Muscle layer of duodenum (tissue), 2 donors: ENCODE results near the gene DAGLA.

Experiments used
- H3K27ac ChIP-seq: one replicate; pipeline ENCODE4 v1.7.0; 2013; ENCODE audit warnings: mild to moderate bottlenecking, low read length
- H3K27me3 ChIP-seq: one replicate; pipeline ENCODE4 v1.7.0; 2013; ENCODE audit warnings: low read depth, mild to moderate bottlenecking, control low read depth, low read length
- H3K36me3 ChIP-seq, 2 donors: one replicate each; pipeline ENCODE4 v1.7.0; 2013; ENCODE audit warnings: low read length in 2 of 2, control low read depth in 1 of 2, mild to moderate bottlenecking in 1 of 2; ENCODE audit not compliant: insufficient read depth in 2 of 2, control insufficient read depth in 1 of 2
- H3K4me1 ChIP-seq, 2 donors: one replicate each; pipeline ENCODE4 v1.7.0; 2013; ENCODE audit warnings: low read length in 2 of 2, mild to moderate bottlenecking in 2 of 2, control low read depth in 1 of 2, moderate library complexity in 1 of 2; ENCODE audit not compliant: insufficient read depth in 2 of 2, control insufficient read depth in 1 of 2
- H3K4me3 ChIP-seq, 2 donors: one replicate each; pipeline ENCODE4 v1.7.0; 2013; ENCODE audit warnings: low read length in 2 of 2, low read depth in 1 of 2, mild to moderate bottlenecking in 1 of 2
- H3K9me3 ChIP-seq, 2 donors: one replicate each; pipeline ENCODE4 v1.7.0; 2013; ENCODE audit warnings: low read length in 2 of 2, control low read depth in 1 of 2, mild to moderate bottlenecking in 1 of 2; ENCODE audit not compliant: control insufficient read depth in 1 of 2
- donor health status: healthy.

The DAGLA gene

GRCh38 chr11:61724437-61724836 lies 44.2 kb downstream of the DAGLA start:
- peaks cover 0 to 4% of the 10 kb centered on the region in 2 donors for H3K4me1 ChIP-seq
- H3K9me3 ChIP-seq: no peaks in the 10 kb centered on the region
- H3K36me3 ChIP-seq: peaks cover 4 to 8% of the 10 kb centered on the region in 2 donors
- H3K4me3 ChIP-seq: no peak overlapping the region
- H3K27me3 ChIP-seq: no peaks in the 10 kb centered on the region
- H3K27ac ChIP-seq: no peak overlapping the region

GRCh38 chr11:61725781-61726231 lies 45.6 kb downstream of the DAGLA start:
- H3K27ac ChIP-seq: no peak overlapping the region
- peaks cover 4 to 8% of the 10 kb centered on the region in 2 donors for H3K36me3 ChIP-seq
- peaks cover 0 to 6% of the 10 kb centered on the region in 2 donors for H3K4me1 ChIP-seq
- no peak overlapping the region for H3K4me3 ChIP-seq
- H3K9me3 ChIP-seq: no peaks in the 10 kb centered on the region
- no peaks in the 10 kb centered on the region for H3K27me3 ChIP-seq

- peaks cover 4 to 8% of the 10 kb centered on the region in 2 donors for H3K36me3 ChIP-seq
- H3K27ac ChIP-seq: no peak overlapping the region
- no peaks in the 10 kb centered on the region for H3K27me3 ChIP-seq
Measured at GRCh38 chr11:61726775-61727174, 46.6 kb downstream of the DAGLA start.

GRCh38 chr11:61727401-61727811 lies 47.2 kb downstream of the DAGLA start:
- no peaks in the 10 kb centered on the region for H3K9me3 ChIP-seq
- H3K27ac ChIP-seq: no peak overlapping the region
- peaks cover 4 to 8% of the 10 kb centered on the region in 2 donors for H3K36me3 ChIP-seq

More at GRCh38 chr11:61726775-61727174, 46.6 kb downstream of the DAGLA start:
- Histone ChIP-seq H3K4me3 (no peak overlapping the region), H3K4me1 (peaks cover 0 to 11% of the 10 kb centered on the region in 2 donors), H3K9me3 (no peaks in the 10 kb centered on the region)

GRCh38 chr11:61728066-61728939 lies 48.1 kb downstream of the DAGLA start:
- Histone ChIP-seq H3K27me3 (no peaks in the 10 kb centered on the region), H3K4me1 (peaks cover 0 to 26% of the 10 kb centered on the region in 2 donors), H3K9me3 (no peaks in the 10 kb centered on the region), H3K27ac (no peak overlapping the region), H3K4me3 (no peak overlapping the region), H3K36me3 (peaks cover 3 to 4% of the 10 kb centered on the region in 2 donors)

More at GRCh38 chr11:61727401-61727811, 47.2 kb downstream of the DAGLA start:
- H3K4me1 ChIP-seq: peaks cover 0 to 17% of the 10 kb centered on the region in 2 donors
- no peak overlapping the region for H3K4me3 ChIP-seq
- no peaks in the 10 kb centered on the region for H3K27me3 ChIP-seq

GRCh38 chr11:61728940-61729219 lies 48.7 kb downstream of the DAGLA start:
- no peak overlapping the region for H3K27ac ChIP-seq
- H3K4me3 ChIP-seq: no peak overlapping the region
- no peaks in the 10 kb centered on the region for H3K9me3 ChIP-seq
- H3K36me3 ChIP-seq: peaks cover 0 to 4% of the 10 kb centered on the region in 2 donors
- H3K4me1 ChIP-seq: peaks cover 0 to 27% of the 10 kb centered on the region in 2 donors
- H3K27me3 ChIP-seq: no peaks in the 10 kb centered on the region

GRCh38 chr11:61730240-61730994 lies 50.2 kb downstream of the DAGLA start:
- Histone ChIP-seq H3K36me3 (peaks cover 5 to 8% of the 10 kb centered on the region in 2 donors), H3K27me3 (no peaks in the 10 kb centered on the region), H3K4me3 (no peak overlapping the region), H3K27ac (no peak overlapping the region), H3K4me1 (peaks cover 0 to 27% of the 10 kb centered on the region in 2 donors), H3K9me3 (no peaks in the 10 kb centered on the region)

- no peaks in the 10 kb centered on the region for H3K9me3 ChIP-seq
- H3K4me3 ChIP-seq: no peak overlapping the region
- peaks cover 0 to 27% of the 10 kb centered on the region in 2 donors for H3K4me1 ChIP-seq
- H3K36me3 ChIP-seq: peaks cover 10 to 18% of the 10 kb centered on the region in 2 donors
- H3K27me3 ChIP-seq: no peaks in the 10 kb centered on the region
- H3K27ac ChIP-seq: no peak overlapping the region
Measured at GRCh38 chr11:61731211-61731951, 51.2 kb downstream of the DAGLA start.

GRCh38 chr11:61731952-61732675 lies 51.9 kb downstream of the DAGLA start:
- peaks cover 0 to 27% of the 10 kb centered on the region in 2 donors for H3K4me1 ChIP-seq
- H3K9me3 ChIP-seq: no peaks in the 10 kb centered on the region
- H3K27me3 ChIP-seq: no peaks in the 10 kb centered on the region
- H3K36me3 ChIP-seq: peaks cover 10 to 25% of the 10 kb centered on the region in 2 donors
- H3K27ac ChIP-seq: no peak overlapping the region
- no peak overlapping the region for H3K4me3 ChIP-seq

- Histone ChIP-seq H3K27ac (no peak overlapping the region), H3K9me3 (no peaks in the 10 kb centered on the region)
Measured at GRCh38 chr11:61732705-61733104, 52.5 kb downstream of the DAGLA start.

More at GRCh38 chr11:61732705-61733104, 52.5 kb downstream of the DAGLA start:
- peaks cover 0 to 25% of the 10 kb centered on the region in 2 donors for H3K4me1 ChIP-seq
- no peaks in the 10 kb centered on the region for H3K27me3 ChIP-seq
- H3K36me3 ChIP-seq: peaks cover 10 to 27% of the 10 kb centered on the region in 2 donors
- H3K4me3 ChIP-seq: no peak overlapping the region
